Measurements from ENCODE around the gene LRRFIP2.

Gene LRRFIP2

DNA sequence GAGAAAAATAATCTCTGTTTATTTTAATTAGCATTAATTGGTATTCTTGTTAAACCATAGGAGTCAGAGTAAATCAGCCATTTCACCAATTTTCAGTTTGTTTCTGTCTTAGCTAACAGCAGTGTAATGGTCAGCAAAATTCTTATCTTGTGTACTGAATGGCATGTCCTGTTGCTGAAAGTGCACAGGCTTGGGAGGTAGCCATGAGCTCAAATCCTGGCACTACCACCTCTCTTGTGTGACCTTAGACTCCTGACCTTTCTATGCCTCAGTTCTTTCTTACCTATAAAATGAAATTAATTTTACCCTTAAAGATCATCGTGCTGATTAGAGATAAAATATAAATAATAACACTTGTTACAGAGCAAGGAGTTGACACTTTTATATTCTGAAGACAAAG, 145.3 kb downstream of the LRRFIP2 start:
- no peak overlapping the region for H3K4me3 ChIP-seq (ENCODE audit: insufficient read length, low read depth)
- DNase-seq (ENCODE audit: low read depth, low spot score), result no peak
- H3K9me3 ChIP-seq (ENCODE audit: insufficient read depth, low read length), result peaks cover 9% of the 10 kb centered on the region; the same call in 1 of the 2 replicates
- H3K9ac ChIP-seq (ENCODE audit: insufficient read length, low read depth), result no peak overlapping the region
- TF ChIP-seq YY1 (IDR thresholded peaks at IDR 0.05; ENCODE audit: insufficient read depth, insufficient read length), result no peak
- TF ChIP-seq ZNF274 (IDR thresholded peaks at IDR 0.05; ENCODE audit: low read depth, low read length), result no peak
- no peak for TF ChIP-seq SUZ12 (IDR thresholded peaks at IDR 0.05; ENCODE audit: extremely low read depth, insufficient read depth, insufficient read length)
- no peaks in the 10 kb centered on the region for H3K27me3 ChIP-seq (ENCODE audit: insufficient read depth, insufficient read length)
- H3K4me1 ChIP-seq (ENCODE audit: insufficient read depth, insufficient read length), result no peaks in the 10 kb centered on the region
- H3K36me3 ChIP-seq (ENCODE audit: insufficient read depth, insufficient read length, low read length), result peaks cover 93% of the 10 kb centered on the region

DNA sequence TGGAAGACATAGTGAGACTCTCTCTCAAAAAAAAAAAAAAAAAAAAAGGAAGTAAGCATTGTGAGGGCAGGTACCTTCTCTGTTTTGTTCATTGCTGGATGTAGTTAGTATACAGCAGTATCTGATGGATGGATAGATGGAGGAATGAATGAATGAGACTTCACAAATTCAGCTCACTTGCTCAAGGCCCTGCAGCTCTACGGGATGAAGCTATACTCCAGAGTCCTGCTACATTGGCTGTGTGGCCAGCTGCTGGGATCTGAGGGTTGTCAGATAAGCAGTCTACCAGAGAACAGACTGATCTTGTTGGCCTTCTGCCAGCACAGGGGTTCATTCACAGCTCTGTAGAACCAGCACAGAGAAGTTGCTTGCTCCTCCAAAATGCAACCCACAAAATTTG, 146.1 kb downstream of the LRRFIP2 start:
- Histone ChIP-seq H3K4me3 (ENCODE audit: insufficient read length, low read depth) (no peak overlapping the region), H3K27me3 (ENCODE audit: insufficient read depth, insufficient read length) (no peaks in the 10 kb centered on the region), H3K9me3 (ENCODE audit: insufficient read depth, low read length) (0 out of 2 replicates have a peak, but pooled peaks cover 1% of the 10 kb centered on the region), H3K36me3 (ENCODE audit: insufficient read depth, insufficient read length, low read length) (peaks cover 91% of the 10 kb centered on the region), H3K4me1 (ENCODE audit: insufficient read depth, insufficient read length) (no peaks in the 10 kb centered on the region), H3K9ac (ENCODE audit: insufficient read length, low read depth) (no peak overlapping the region)
- DNase-seq (ENCODE audit: low read depth, low spot score), result no peak
- no peak for TF ChIP-seq ZNF274 (IDR thresholded peaks at IDR 0.05; ENCODE audit: low read depth, low read length)

GRCh38 chr3:37026851-37027250, 147.5 kb downstream of the LRRFIP2 start:
- no peak overlapping the region for H3K9ac ChIP-seq (ENCODE audit: insufficient read length, low read depth)
- no peak for DNase-seq (ENCODE audit: low read depth, low spot score)
- no peaks in the 10 kb centered on the region; the same call in 1 of the 2 replicates for H3K9me3 ChIP-seq (ENCODE audit: insufficient read depth, low read length)
- H3K27me3 ChIP-seq (ENCODE audit: insufficient read depth, insufficient read length), result no peaks in the 10 kb centered on the region
- H3K4me1 ChIP-seq (ENCODE audit: insufficient read depth, insufficient read length), result no peaks in the 10 kb centered on the region
- no peak overlapping the region for H3K4me3 ChIP-seq (ENCODE audit: insufficient read length, low read depth)
- peaks cover 91% of the 10 kb centered on the region for H3K36me3 ChIP-seq (ENCODE audit: insufficient read depth, insufficient read length, low read length)
- TF ChIP-seq SUZ12 (IDR thresholded peaks at IDR 0.05; ENCODE audit: extremely low read depth, insufficient read depth, insufficient read length), result no peak
- no peak for TF ChIP-seq YY1 (IDR thresholded peaks at IDR 0.05; ENCODE audit: insufficient read depth, insufficient read length)
- no peak for TF ChIP-seq ZNF274 (IDR thresholded peaks at IDR 0.05; ENCODE audit: low read depth, low read length)

- Histone ChIP-seq H3K36me3 (ENCODE audit: insufficient read depth, insufficient read length, low read length) (peaks cover 91% of the 10 kb centered on the region), H3K27me3 (ENCODE audit: insufficient read depth, insufficient read length) (no peaks in the 10 kb centered on the region), H3K4me3 (ENCODE audit: insufficient read length, low read depth) (no peak overlapping the region), H3K9me3 (ENCODE audit: insufficient read depth, low read length) (no peaks in the 10 kb centered on the region; the same call in 1 of the 2 replicates), H3K9ac (ENCODE audit: insufficient read length, low read depth) (no peak overlapping the region), H3K4me1 (ENCODE audit: insufficient read depth, insufficient read length) (no peaks in the 10 kb centered on the region)
- DNase-seq (ENCODE audit: low read depth, low spot score), result no peak
- TF ChIP-seq SUZ12 (IDR thresholded peaks at IDR 0.05; ENCODE audit: extremely low read depth, insufficient read depth, insufficient read length), result no peak
- no peak for TF ChIP-seq YY1 (IDR thresholded peaks at IDR 0.05; ENCODE audit: insufficient read depth, insufficient read length)
- TF ChIP-seq ZNF274 (IDR thresholded peaks at IDR 0.05; ENCODE audit: low read depth, low read length), result no peak
Measured at GRCh38 chr3:37025561-37026335, 148.6 kb downstream of the LRRFIP2 start.

GRCh38 chr3:37024820-37025405, 149.5 kb downstream of the LRRFIP2 start:
- H3K36me3 ChIP-seq (ENCODE audit: insufficient read depth, insufficient read length, low read length), result peaks cover 95% of the 10 kb centered on the region
- TF ChIP-seq ZNF274 (IDR thresholded peaks at IDR 0.05; ENCODE audit: low read depth, low read length) (no peak), YY1 (IDR thresholded peaks at IDR 0.05; ENCODE audit: insufficient read depth, insufficient read length) (no peak), SUZ12 (IDR thresholded peaks at IDR 0.05; ENCODE audit: extremely low read depth, insufficient read depth, insufficient read length) (no peak)
- H3K9me3 ChIP-seq (ENCODE audit: insufficient read depth, low read length), result no peaks in the 10 kb centered on the region; the same call in 1 of the 2 replicates
- no peak for DNase-seq (ENCODE audit: low read depth, low spot score)
- no peaks in the 10 kb centered on the region for H3K27me3 ChIP-seq (ENCODE audit: insufficient read depth, insufficient read length)
- H3K9ac ChIP-seq (ENCODE audit: insufficient read length, low read depth), result no peak overlapping the region
- no peaks in the 10 kb centered on the region for H3K4me1 ChIP-seq (ENCODE audit: insufficient read depth, insufficient read length)
- no peak overlapping the region for H3K4me3 ChIP-seq (ENCODE audit: insufficient read length, low read depth)

DNA sequence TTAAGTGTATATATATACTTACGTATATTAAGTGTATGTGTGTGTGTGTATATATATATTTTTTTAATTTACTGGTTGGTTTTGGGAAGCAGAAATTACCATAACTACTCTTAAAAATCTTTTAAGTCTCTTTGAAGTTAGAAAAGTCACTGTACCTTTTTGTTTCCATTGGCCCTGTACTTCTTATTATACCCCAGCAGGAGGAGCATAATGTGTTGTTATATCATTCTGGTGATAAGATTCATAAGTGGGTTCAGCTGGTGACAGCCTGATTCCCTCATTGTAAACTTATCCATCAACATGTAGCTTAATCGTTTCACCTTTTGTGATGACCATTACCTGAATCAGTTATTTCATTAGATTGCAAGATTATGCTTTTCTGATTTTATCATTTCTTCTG, 150.3 kb downstream of the LRRFIP2 start:
- Histone ChIP-seq H3K27me3 (ENCODE audit: insufficient read depth, insufficient read length) (no peaks in the 10 kb centered on the region), H3K9me3 (ENCODE audit: insufficient read depth, low read length) (no peaks in the 10 kb centered on the region; the same call in 1 of the 2 replicates), H3K36me3 (ENCODE audit: insufficient read depth, insufficient read length, low read length) (peaks cover 93% of the 10 kb centered on the region), H3K9ac (ENCODE audit: insufficient read length, low read depth) (no peak overlapping the region), H3K4me1 (ENCODE audit: insufficient read depth, insufficient read length) (no peaks in the 10 kb centered on the region), H3K4me3 (ENCODE audit: insufficient read length, low read depth) (no peak overlapping the region)
- TF ChIP-seq YY1 (IDR thresholded peaks at IDR 0.05; ENCODE audit: insufficient read depth, insufficient read length), result no peak
- TF ChIP-seq SUZ12 (IDR thresholded peaks at IDR 0.05; ENCODE audit: extremely low read depth, insufficient read depth, insufficient read length), result no peak
- TF ChIP-seq ZNF274 (IDR thresholded peaks at IDR 0.05; ENCODE audit: low read depth, low read length), result no peak
- DNase-seq (ENCODE audit: low read depth, low spot score), result no peak

- no peak for DNase-seq (ENCODE audit: low read depth, low spot score)
- H3K4me3 ChIP-seq (ENCODE audit: insufficient read length, low read depth), result no peak overlapping the region
- H3K9ac ChIP-seq (ENCODE audit: insufficient read length, low read depth), result no peak overlapping the region
- H3K36me3 ChIP-seq (ENCODE audit: insufficient read depth, insufficient read length, low read length), result peaks cover 89% of the 10 kb centered on the region
- H3K27me3 ChIP-seq (ENCODE audit: insufficient read depth, insufficient read length), result no peaks in the 10 kb centered on the region
- H3K9me3 ChIP-seq (ENCODE audit: insufficient read depth, low read length), result no peaks in the 10 kb centered on the region
- TF ChIP-seq SUZ12 (IDR thresholded peaks at IDR 0.05; ENCODE audit: extremely low read depth, insufficient read depth, insufficient read length) (no peak), ZNF274 (IDR thresholded peaks at IDR 0.05; ENCODE audit: low read depth, low read length) (no peak), YY1 (IDR thresholded peaks at IDR 0.05; ENCODE audit: insufficient read depth, insufficient read length) (no peak)
- H3K4me1 ChIP-seq (ENCODE audit: insufficient read depth, insufficient read length), result no peaks in the 10 kb centered on the region
Measured at GRCh38 chr3:37017683-37018082, 156.7 kb downstream of the LRRFIP2 start.

All from NT2/D1 (cell line).